Trophoblast cell (in vitro differentiated cells and primary cell): ENCODE results near the gene ANAPC2.

ENCODE experiments used
- DNase-seq, 2 donors: peaks; one replicate each; pipeline ENCODE4 v3.0.0-alpha.2; 2016
- H2AFZ ChIP-seq: 2 replicates; pipeline ENCODE4 v1.6.1; 2013; ENCODE audit warnings: low read length, moderate library complexity, mild to moderate bottlenecking; ENCODE audit not compliant: insufficient read depth, poor library complexity
- H2AK5ac ChIP-seq: 2 replicates; pipeline ENCODE4 v1.6.1; 2013; ENCODE audit warnings: mild to moderate bottlenecking, low read length
- H2BK120ac ChIP-seq: 2 replicates; pipeline ENCODE4 v1.6.1; 2013; ENCODE audit warnings: low read length, mild to moderate bottlenecking, moderate library complexity; ENCODE audit not compliant: insufficient read depth, poor library complexity
- H2BK12ac ChIP-seq: 2 replicates; pipeline ENCODE4 v1.6.1; 2013; ENCODE audit warnings: mild to moderate bottlenecking, low read length, moderate library complexity
- H2BK5ac ChIP-seq: 2 replicates; pipeline ENCODE4 v1.6.1; 2013; ENCODE audit warnings: low read length, low read depth, moderate library complexity, mild to moderate bottlenecking; ENCODE audit not compliant: poor library complexity
- H3K14ac ChIP-seq: 2 replicates; pipeline ENCODE4 v1.6.1; 2013; ENCODE audit warnings: mild to moderate bottlenecking, low read length
- H3K18ac ChIP-seq: 2 replicates; pipeline ENCODE4 v1.6.1; 2013; ENCODE audit warnings: mild to moderate bottlenecking, low read length
- H3K23ac ChIP-seq: 2 replicates; pipeline ENCODE4 v1.6.1; 2013; ENCODE audit warnings: low read length
- H3K27ac ChIP-seq: 2 replicates; pipeline ENCODE4 v1.5.1; 2013; ENCODE audit warnings: low read depth, mild to moderate bottlenecking, inconsistent platforms, low read length, moderate library complexity
- H3K27me3 ChIP-seq: 2 replicates; pipeline ENCODE4 v1.6.1; 2013; ENCODE audit warnings: inconsistent platforms, mild to moderate bottlenecking, low read length, moderate library complexity; ENCODE audit not compliant: insufficient read depth
- H3K36me3 ChIP-seq, 2 experiments: 1 replicate in 1 of 2; 2 replicates in 1 of 2; pipeline ENCODE4 v1.6.1; 2013; ENCODE audit warnings: low read length in 2 of 2, mild to moderate bottlenecking in 2 of 2, moderate library complexity in 1 of 2; ENCODE audit not compliant: insufficient read depth in 2 of 2, control insufficient read depth in 1 of 2
- H3K4ac ChIP-seq: 2 replicates; pipeline ENCODE4 v1.6.1; 2013; ENCODE audit warnings: low read depth, mild to moderate bottlenecking, low read length, moderate library complexity
- H3K4me1 ChIP-seq, 2 experiments: 1 replicate in 1 of 2; 2 replicates in 1 of 2; pipeline ENCODE4 v1.6.1; 2013; ENCODE audit warnings: low read length in 2 of 2, mild to moderate bottlenecking in 2 of 2, moderate library complexity in 1 of 2; ENCODE audit not compliant: insufficient read depth in 2 of 2, control insufficient read depth in 1 of 2
- H3K4me2 ChIP-seq: 2 replicates; pipeline ENCODE4 v1.6.1; 2013; ENCODE audit warnings: inconsistent platforms, mild to moderate bottlenecking, low read length, moderate library complexity
- H3K4me3 ChIP-seq: 2 replicates; pipeline ENCODE4 v1.5.1; 2013; ENCODE audit warnings: mild to moderate bottlenecking, low read depth, low read length, inconsistent platforms
- H3K79me1 ChIP-seq: one replicate; pipeline ENCODE4 v1.6.1; 2013; ENCODE audit warnings: low read length
- H3K79me2 ChIP-seq: 2 replicates; pipeline ENCODE4 v1.6.1; 2013; ENCODE audit warnings: low read length, mild to moderate bottlenecking; ENCODE audit not compliant: control insufficient read depth, insufficient read depth, poor library complexity
- H3K9ac ChIP-seq: 2 replicates; pipeline ENCODE4 v1.6.1; 2013; ENCODE audit warnings: mild to moderate bottlenecking, low read length
- H3K9me3 ChIP-seq: 2 replicates; pipeline ENCODE4 v1.6.1; 2013; ENCODE audit warnings: low read depth, mild to moderate bottlenecking, control low read depth, inconsistent platforms, low read length; ENCODE audit not compliant: insufficient read depth
- H4K12ac ChIP-seq: 2 replicates; pipeline ENCODE4 v1.6.1; 2013; ENCODE audit warnings: low read depth, mild to moderate bottlenecking, low read length, moderate library complexity
- H4K8ac ChIP-seq: 2 replicates; pipeline ENCODE4 v1.6.1; 2013; ENCODE audit warnings: low read depth, mild to moderate bottlenecking, low read length, moderate library complexity
- H4K91ac ChIP-seq: one replicate; pipeline ENCODE4 v1.6.1; 2013; ENCODE audit warnings: low read depth, mild to moderate bottlenecking, low read length, moderate library complexity
- WGBS: extraction: QIAGEN DNeasy Blood & Tissue Kit; methylation state at CpG from one replicate; pipeline ENCODE4 v1.1.7; 2013; ENCODE audit warnings: missing lambda C conversion rate; ENCODE audit not compliant: insufficient read length, insufficient coverage; ENCODE audit errors: extremely low coverage; 5-methylcytosine and 5-hydroxymethylcytosine counted together

The ANAPC2 gene

GRCh38 chr9:137145731-137146526 lies 42.4 kb downstream of the ANAPC2 start:
- no peak overlapping the region for H3K23ac ChIP-seq

GRCh38 chr9:137143459-137143858 lies 44.9 kb downstream of the ANAPC2 start:
- WGBS = no CpG with 5 or more reads among the region's 4 CpGs
- Histone ChIP-seq H3K4me1 (peaks cover 2 to 3% of the 10 kb centered on the region in 2 experiments), H3K18ac (no peak overlapping the region), H4K12ac (no peak overlapping the region), H3K9me3 (peaks cover 25% of the 10 kb centered on the region), H3K79me1 (no peaks in the 10 kb centered on the region), H3K79me2 (no peaks in the 10 kb centered on the region), H3K4me2 (no peak overlapping the region), H3K27ac (no peak overlapping the region), H3K14ac (no peak overlapping the region), H3K4me3 (no peak overlapping the region), H4K8ac (no peak overlapping the region), H3K36me3 (no peaks in the 10 kb centered on the region), H3K23ac (no peak overlapping the region), H3K9ac (no peak overlapping the region), H2BK120ac (no peak overlapping the region), H2BK5ac (no peak overlapping the region), H2AK5ac (no peak overlapping the region), H2BK12ac (no peak overlapping the region), H3K27me3 (peaks cover 17% of the 10 kb centered on the region), H4K91ac (no peak overlapping the region), H3K4ac (no peak overlapping the region), H2AFZ (no peak overlapping the region)
- no peak for DNase-seq

More at GRCh38 chr9:137145731-137146526, 42.4 kb downstream of the ANAPC2 start:
- no peak overlapping the region for H2BK120ac ChIP-seq
- H4K91ac ChIP-seq = no peak overlapping the region
- no peak overlapping the region for H2BK5ac ChIP-seq
- H3K27me3 ChIP-seq = peaks cover 2% of the 10 kb centered on the region
- no peak overlapping the region for H4K8ac ChIP-seq
- no peak overlapping the region for H4K12ac ChIP-seq
- no peak overlapping the region for H3K4me2 ChIP-seq
- H3K9ac ChIP-seq = no peak overlapping the region
- H3K27ac ChIP-seq = no peak overlapping the region
- no peaks in the 10 kb centered on the region for H3K4me1 ChIP-seq
- no peak overlapping the region for H3K18ac ChIP-seq
- H3K79me1 ChIP-seq = no peaks in the 10 kb centered on the region
- H3K4me3 ChIP-seq = no peak overlapping the region
- H3K9me3 ChIP-seq = peaks cover 13% of the 10 kb centered on the region
- H3K36me3 ChIP-seq = no peaks in the 10 kb centered on the region
- H3K79me2 ChIP-seq = no peaks in the 10 kb centered on the region
- WGBS = no CpG with 5 or more reads among the region's 49 CpGs
- no peak overlapping the region for H2AK5ac ChIP-seq
- DNase-seq = no peak
- no peak overlapping the region for H2AFZ ChIP-seq
- H3K14ac ChIP-seq = no peak overlapping the region
- no peak overlapping the region for H2BK12ac ChIP-seq
- H3K4ac ChIP-seq = no peak overlapping the region

GRCh38 chr9:137141976-137142936 lies 46.1 kb downstream of the ANAPC2 start:
- no peak overlapping the region for H2BK12ac ChIP-seq
- H3K9ac ChIP-seq = no peak overlapping the region
- H2AFZ ChIP-seq = no peak overlapping the region
- no peak overlapping the region for H4K91ac ChIP-seq
- H4K8ac ChIP-seq = no peak overlapping the region
- H3K14ac ChIP-seq = no peak overlapping the region
- H3K4me1 ChIP-seq = peaks cover 2 to 3% of the 10 kb centered on the region in 2 experiments
- H3K23ac ChIP-seq = no peak overlapping the region
- no peak overlapping the region for H3K4ac ChIP-seq
- H3K18ac ChIP-seq = no peak overlapping the region
- no peaks in the 10 kb centered on the region for H3K79me1 ChIP-seq
- no peaks in the 10 kb centered on the region for H3K36me3 ChIP-seq
- peaks cover 26% of the 10 kb centered on the region for H3K9me3 ChIP-seq
- no peaks in the 10 kb centered on the region for H3K79me2 ChIP-seq
- no peak overlapping the region for H2BK120ac ChIP-seq
- no CpG with 5 or more reads among the region's 24 CpGs for WGBS
- H3K4me2 ChIP-seq = no peak overlapping the region
- no peak overlapping the region for H4K12ac ChIP-seq
- no peak for DNase-seq
- no peak overlapping the region for H2AK5ac ChIP-seq
- H3K27me3 ChIP-seq = peaks cover 27% of the 10 kb centered on the region
- no peak overlapping the region for H3K4me3 ChIP-seq
- H2BK5ac ChIP-seq = no peak overlapping the region
- no peak overlapping the region for H3K27ac ChIP-seq

- no peak overlapping the region for H3K4me2 ChIP-seq
- H3K36me3 ChIP-seq = no peaks in the 10 kb centered on the region
- no peak overlapping the region for H4K8ac ChIP-seq
- no peak overlapping the region for H3K27ac ChIP-seq
- no peak overlapping the region for H3K4ac ChIP-seq
- H2AFZ ChIP-seq = no peak overlapping the region
- no CpG with 5 or more reads among the region's 17 CpGs for WGBS
- no peak overlapping the region for H4K12ac ChIP-seq
- no peaks in the 10 kb centered on the region for H3K79me2 ChIP-seq
- peaks cover 28% of the 10 kb centered on the region for H3K27me3 ChIP-seq
- no peak overlapping the region for H2BK12ac ChIP-seq
- no peaks in the 10 kb centered on the region for H3K79me1 ChIP-seq
- H2BK5ac ChIP-seq = no peak overlapping the region
- H2BK120ac ChIP-seq = no peak overlapping the region
- no peak overlapping the region for H3K9ac ChIP-seq
- peaks cover 2 to 3% of the 10 kb centered on the region in 2 experiments for H3K4me1 ChIP-seq
- H3K23ac ChIP-seq = no peak overlapping the region
- H3K18ac ChIP-seq = no peak overlapping the region
- no peak overlapping the region for H4K91ac ChIP-seq
- no peak overlapping the region for H3K14ac ChIP-seq
- DNase-seq = no peak
- H3K4me3 ChIP-seq = peak overlapping the region; percentile 13
- no peak overlapping the region for H2AK5ac ChIP-seq
- H3K9me3 ChIP-seq = peaks cover 23% of the 10 kb centered on the region
These were observed 47.1 kb downstream of the ANAPC2 start for GRCh38 chr9:137141050-137141810.
